Heart left ventricle (tissue), 13 donors: Measurements from ENCODE around the gene FAHD2B.
"Not testable (repeated sequence)": the region's sequence is repeated elsewhere in the genome, so short reads cannot be mapped to it uniquely, and the experiment has no call there.

Experiments used
- POLR2A ChIP-seq, 2 donors: fragments of 450-650 bp; IDR thresholded peaks; one replicate each; pipeline ENCODE4 v1.6.1; 2017; ENCODE audit warnings: antibody characterized with exemption in 2 of 2, mild to moderate bottlenecking in 2 of 2, moderate library complexity in 2 of 2
- TF ChIP-seq, protein P1 (sequence below), 12 donors: fragments of 200-600 bp; sonication (generic) in 4 of 12; IDR thresholded peaks; one replicate each; pipeline versions ENCODE4 v1.5.0 to v1.8.0; 2018 to 2022; ENCODE audit warnings: antibody characterized with exemption in 12 of 12, mild to moderate bottlenecking in 5 of 12
- donor health status: ischemic (EF 13 %, LVEDD 7.1; RV severe dilation, severe dysfunction).
- donor health status: DM: no; HTN: yes; CAD: no.
- donor health status: DM: no; HTN: no; CAD: no.
- donor health status: ischemic (EF 25% LVEDD 6.9; RV normal size, moderate dysfunction).
- donor health status: ischemic (EF 25% LVEDD 5.7; RV mildly dilated, moderate dysfunction).
- donor health status: ischemic (EF 35%, LVEDD 5.7; RV mildly dilated, moderate dysfunction).
- donor health status: nonischemic (EF 11% LVEDD 7.7; RV severe dilation, severe dysfunction).
- donor health status: DM: yes; HTN: yes; CAD: no.
- donor health status: PGD.
- donor health status: ischemic (EF 29% LVEDD 5.4; RV normal size, mild dysfunction).
- donor health status: nonischemic (EF 23%, LVEDD 6.1; RV moderate dilation, normal function).

DNA sequence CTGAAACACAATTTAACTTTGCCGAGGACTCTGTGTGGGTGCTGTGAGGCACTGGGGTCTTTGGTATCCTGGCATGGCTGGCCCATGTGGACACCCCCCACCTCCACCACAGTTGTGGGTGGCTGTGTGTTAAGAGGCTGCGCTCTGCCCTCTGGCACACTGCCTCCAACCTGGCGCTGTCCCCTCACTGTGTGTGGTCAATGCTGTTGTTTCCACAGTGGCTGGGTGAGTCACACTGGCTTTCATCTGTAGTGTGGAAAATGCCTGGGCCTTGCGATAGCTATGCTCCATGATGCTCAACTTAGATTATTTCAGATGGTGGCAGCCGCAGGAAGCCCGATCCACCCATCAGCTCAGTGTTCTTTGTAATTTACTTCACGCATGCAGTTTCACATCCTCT is 9.6 kb downstream of the FAHD2B start:
- TF ChIP-seq, protein P1, sequence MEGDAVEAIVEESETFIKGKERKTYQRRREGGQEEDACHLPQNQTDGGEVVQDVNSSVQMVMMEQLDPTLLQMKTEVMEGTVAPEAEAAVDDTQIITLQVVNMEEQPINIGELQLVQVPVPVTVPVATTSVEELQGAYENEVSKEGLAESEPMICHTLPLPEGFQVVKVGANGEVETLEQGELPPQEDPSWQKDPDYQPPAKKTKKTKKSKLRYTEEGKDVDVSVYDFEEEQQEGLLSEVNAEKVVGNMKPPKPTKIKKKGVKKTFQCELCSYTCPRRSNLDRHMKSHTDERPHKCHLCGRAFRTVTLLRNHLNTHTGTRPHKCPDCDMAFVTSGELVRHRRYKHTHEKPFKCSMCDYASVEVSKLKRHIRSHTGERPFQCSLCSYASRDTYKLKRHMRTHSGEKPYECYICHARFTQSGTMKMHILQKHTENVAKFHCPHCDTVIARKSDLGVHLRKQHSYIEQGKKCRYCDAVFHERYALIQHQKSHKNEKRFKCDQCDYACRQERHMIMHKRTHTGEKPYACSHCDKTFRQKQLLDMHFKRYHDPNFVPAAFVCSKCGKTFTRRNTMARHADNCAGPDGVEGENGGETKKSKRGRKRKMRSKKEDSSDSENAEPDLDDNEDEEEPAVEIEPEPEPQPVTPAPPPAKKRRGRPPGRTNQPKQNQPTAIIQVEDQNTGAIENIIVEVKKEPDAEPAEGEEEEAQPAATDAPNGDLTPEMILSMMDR (IDR thresholded peaks at IDR 0.05), result not testable (repeated sequence)
- not testable (repeated sequence) for TF ChIP-seq POLR2A (IDR thresholded peaks at IDR 0.05)
